DOHH2 (cell line): Measurements from ENCODE around the gene WRAP73.

ENCODE experiments used
- CTCF ChIP-seq: fragments of 200-600 bp; sonication (generic); IDR thresholded peaks from one replicate; pipeline ENCODE4 v1.5.1; 2014; ENCODE audit warnings: antibody characterized with exemption, mild to moderate bottlenecking, low read depth, low read length; ENCODE audit not compliant: poor library complexity, severe bottlenecking
- EZH2phosphoT487 ChIP-seq: fragments of 200-600 bp; sonication (generic); IDR thresholded peaks from 2 replicates; pipeline ENCODE4 v1.6.1; 2017; ENCODE audit warnings: borderline replicate concordance, mild to moderate bottlenecking, antibody characterized with exemption, low read length, moderate library complexity, mixed read lengths

GRCh38 chr1:3663999-3664699 lies 14.2 kb upstream of the WRAP73 start:
- TF ChIP-seq CTCF (no peak), EZH2phosphoT487 (no peak)
